Measurements from ENCODE around the gene S100G. TPM values are rescaled to one million over a fixed set of nuclear protein-coding genes. Genes with fewer than 3 reads are reported as not detected.

The S100G gene
- total RNA-seq, 1 experiment from 2014 or later: not detected

Small RNAs within 50 kb of the gene (microRNA-seq; reads per million reads assigned to microRNA genes)
- gene MIR548AM (ENCODE audit: unreplicated experiment): not detected

Other genes starting within 250 kb of the S100G start
- gene CTPS2, start 62.5 kb downstream of the S100G start, total RNA-seq (2014; rRNA removed): 16.1 and 25.0 TPM in 2 replicates
- 51.9 and 55.3 TPM in 2 replicates for gene SYAP1, start 69.5 kb downstream of the S100G start, total RNA-seq (2014; rRNA removed)
- 17.1 and 18.9 TPM in 2 replicates for gene TXLNG, start 136.3 kb downstream of the S100G start, total RNA-seq (2014; rRNA removed)
- gene RBBP7, start 220.2 kb downstream of the S100G start, total RNA-seq (2014; rRNA removed): 153 and 155 TPM in 2 replicates